Naive thymus-derived CD4-positive, alpha-beta T cell (primary cell): ENCODE measurements around the gene KRTAP12-4. TPM values are rescaled to one million over a fixed set of nuclear protein-coding genes. Genes with fewer than 3 reads are reported as not detected.
"Not testable (repeated sequence)": the region's sequence is repeated elsewhere in the genome, so short reads cannot be mapped to it uniquely, and the experiment has no call there.

Source experiments
- ATAC-seq: fragments of 150-1000 bp; cut with Tn5 transposase; 2 replicates; pipeline ENCODE4 v1.10.0; 2021; ENCODE audit warnings: mild to moderate bottlenecking, moderate library complexity
- CTCF ChIA-PET: fragments of 350-600 bp; sonication (Branson Sonifier 250); formaldehyde crosslinking; loops from one replicate; lab custom pipeline; 2021; ENCODE audit warnings: antibody characterized with exemption; lab: Charles Lee
- POLR2A ChIA-PET: fragments of 350-600 bp; sonication (Branson Sonifier 250); formaldehyde crosslinking; loops from one replicate; lab custom pipeline; 2021; ENCODE audit warnings: antibody characterized with exemption, inconsistent platforms; lab: Charles Lee
- DNase-seq, 9 donors: peaks; one replicate each; pipeline versions ENCODE4 v3.0.0 to v3.0.0-alpha.2; 2020 to 2022; ENCODE audit warnings: mixed read lengths in 1 of 9
- H3K27ac ChIP-seq: one replicate; pipeline ENCODE4 v1.7.0; 2013; ENCODE audit warnings: mild to moderate bottlenecking, low read depth, low read length, moderate library complexity
- H3K27me3 ChIP-seq, 2 donors: one replicate each; pipeline ENCODE4 v1.7.0; 2013; ENCODE audit warnings: low read length in 2 of 2, mild to moderate bottlenecking in 2 of 2, moderate library complexity in 2 of 2; ENCODE audit not compliant: control insufficient read depth in 2 of 2, insufficient read depth in 2 of 2
- H3K36me3 ChIP-seq, 3 experiments: 1 replicate in 2 of 3; 2 replicates in 1 of 3; pipeline ENCODE4 v1.7.0; 2013; ENCODE audit warnings: low read length in 3 of 3, mild to moderate bottlenecking in 3 of 3, moderate library complexity in 1 of 3; ENCODE audit not compliant: insufficient read depth in 3 of 3, control insufficient read depth in 2 of 3
- H3K4me1 ChIP-seq, 2 donors: one replicate each; pipeline ENCODE4 v1.7.0; 2013; ENCODE audit warnings: low read length in 2 of 2, mild to moderate bottlenecking in 2 of 2, moderate library complexity in 1 of 2; ENCODE audit not compliant: control insufficient read depth in 2 of 2, insufficient read depth in 2 of 2
- H3K4me3 ChIP-seq: 2 replicates; pipeline ENCODE4 v1.7.0; 2013; ENCODE audit warnings: mild to moderate bottlenecking, low read length
- H3K9me3 ChIP-seq, 3 experiments: 1 replicate in 2 of 3; 2 replicates in 1 of 3; pipeline ENCODE4 v1.7.0; 2013; ENCODE audit warnings: low read length in 3 of 3; ENCODE audit not compliant: control insufficient read depth in 2 of 3
- H3K27ac Mint-ChIP-seq, 9 donors: one replicate each; pipeline ENCODE4 v1.8.0; 2020 to 2022; ENCODE audit warnings: mixed read lengths in 9 of 9, mild to moderate bottlenecking in 8 of 9, moderate library complexity in 5 of 9, inconsistent platforms in 2 of 9
- H3K27me3 Mint-ChIP-seq, 5 donors: one replicate each; pipeline ENCODE4 v1.8.0; 2021 to 2022; ENCODE audit warnings: mixed read lengths in 5 of 5, mild to moderate bottlenecking in 1 of 5
- H3K36me3 Mint-ChIP-seq, 5 donors: one replicate each; pipeline ENCODE4 v1.8.0; 2020 to 2022; ENCODE audit warnings: mixed read lengths in 5 of 5, mild to moderate bottlenecking in 3 of 5, inconsistent platforms in 1 of 5
- H3K4me1 Mint-ChIP-seq, 7 donors: one replicate each; pipeline ENCODE4 v1.8.0; 2020 to 2022; ENCODE audit warnings: mixed read lengths in 7 of 7, mild to moderate bottlenecking in 3 of 7, inconsistent platforms in 1 of 7
- H3K4me3 Mint-ChIP-seq, 10 donors: one replicate each; pipeline ENCODE4 v1.8.0; 2020 to 2022; ENCODE audit warnings: mild to moderate bottlenecking in 10 of 10, mixed read lengths in 10 of 10, moderate library complexity in 6 of 10, inconsistent platforms in 2 of 10
- H3K9me3 Mint-ChIP-seq, 11 donors: one replicate each; pipeline ENCODE4 v1.8.0; 2020 to 2022; ENCODE audit warnings: mixed read lengths in 11 of 11, mild to moderate bottlenecking in 4 of 11, inconsistent platforms in 1 of 11, moderate library complexity in 1 of 11
- intact Hi-C, 2 donors: fragments of 100-400 bp; cut with micrococcal nuclease; formaldehyde crosslinking; loops; one replicate each; pipeline ENCODE4 v1.15.1; 2023
- polyA plus RNA-seq, 2 donors: library from polyadenylated mRNA; unstranded; fragments of 300-500 nt; fragmentation: Illumina TruSeq; gene quantifications; one replicate each; pipeline ENCODE4 v1.2.3, GENCODE V29; 2021
- total RNA-seq, 6 experiments: library from RNA in 5 of 6; stranded (reverse) in 5 of 6; gene quantifications; 1 replicate in 5 of 6; 2 replicates in 1 of 6; pipeline ENCODE4 v1.2.3 and lab custom pipeline; 2021 to 2026

Gene KRTAP12-4
- total and polyA plus RNA-seq, 7 experiments from 2014 or later = not detected

GRCh38 chr21:44701023-44701400 lies 46.6 kb upstream of the KRTAP12-4 start:
- Histone ChIP-seq H3K4me1 (no peaks in the 10 kb centered on the region), H3K36me3 (peaks cover 0 to under 1% (median 0%) of the 10 kb centered on the region in 3 experiments), H3K4me3 (no peak overlapping the region), H3K27me3 (peaks cover 0 to 13% of the 10 kb centered on the region in 2 donors), H3K9me3 (peaks cover 0 to 10% (median 1%) of the 10 kb centered on the region in 3 experiments), H3K27ac (no peak overlapping the region)
- peaks cover 0 to 7% (median 4%) of the 10 kb centered on the region in 5 donors for H3K36me3 Mint-ChIP-seq
- no peak for DNase-seq
- no peak overlapping the region for H3K4me3 Mint-ChIP-seq
- H3K27me3 Mint-ChIP-seq = peaks cover 72 to 86% (median 81%) of the 10 kb centered on the region in 5 donors
- CTCF ChIA-PET = interaction anchor here (0.7 kb wide), 1 partner anchor 92 kb away, joined by 3 read pairs; no protein-coding TSS in a partner anchor
- H3K27ac Mint-ChIP-seq = no peak overlapping the region
- POLR2A ChIA-PET = no interaction called here
- peaks cover 0 to 12% (median 9%) of the 10 kb centered on the region in 7 donors for H3K4me1 Mint-ChIP-seq
- no peak for ATAC-seq
- peaks cover 0 to 20% (median 13%) of the 10 kb centered on the region in 11 donors for H3K9me3 Mint-ChIP-seq
- intact Hi-C loops = no loop called here

DNA sequence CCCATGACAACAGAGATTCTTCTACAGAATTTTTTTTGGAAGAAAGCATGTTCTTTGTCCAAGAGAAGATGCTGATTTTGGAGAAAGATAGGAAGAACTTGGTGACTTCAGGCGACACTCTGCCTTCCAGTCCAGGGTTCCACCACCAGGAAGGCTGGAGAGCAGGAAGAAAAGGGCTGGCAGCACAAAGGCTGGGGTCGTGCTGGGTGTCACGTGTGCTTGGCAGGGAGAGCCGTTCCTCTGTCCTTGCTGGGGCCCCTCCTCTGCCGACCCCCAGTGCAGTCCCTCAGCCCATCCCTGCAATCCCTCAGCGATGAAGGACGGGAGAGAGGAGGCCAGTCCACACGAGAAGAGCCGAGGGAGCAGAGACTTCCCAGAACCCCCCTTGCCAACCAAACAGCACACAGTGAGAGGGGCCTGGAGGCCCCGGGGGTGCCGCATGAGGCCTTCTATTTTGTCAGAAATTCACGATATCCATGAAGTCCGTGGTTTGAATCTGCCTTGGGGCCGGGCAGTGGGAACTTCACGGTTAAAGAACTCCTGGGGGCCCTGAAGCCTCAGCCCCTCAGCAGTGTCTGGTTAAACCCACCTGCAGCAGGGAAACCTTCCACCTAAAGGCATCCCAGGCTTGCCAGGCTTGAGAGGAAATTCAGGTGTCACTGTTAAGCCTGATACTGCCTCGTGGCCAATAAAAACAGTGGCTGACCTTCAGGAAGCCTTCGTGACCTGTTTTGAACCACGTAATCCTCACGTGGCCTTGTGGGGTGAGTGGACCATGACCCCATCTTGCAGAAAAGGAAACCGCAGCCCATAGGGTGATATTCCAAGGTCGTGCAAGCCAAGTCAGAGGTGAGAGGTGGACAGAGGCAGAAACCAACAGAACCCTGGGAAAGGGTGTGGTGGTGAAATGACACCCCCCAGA lies 45.9 kb upstream of the KRTAP12-4 start:
- H3K36me3 ChIP-seq = no peaks in the 10 kb centered on the region
- H3K4me3 Mint-ChIP-seq = no peak overlapping the region
- H3K4me1 ChIP-seq = no peaks in the 10 kb centered on the region
- H3K27ac Mint-ChIP-seq = no peak overlapping the region
- DNase-seq (no peak), ATAC-seq (no peak)
- H3K9me3 ChIP-seq = peaks cover 0 to 7% (median 0%) of the 10 kb centered on the region in 3 experiments
- intact Hi-C loops = no loop called here
- H3K27ac ChIP-seq = no peak overlapping the region
- peaks cover 0 to 14% (median 9%) of the 10 kb centered on the region in 11 donors for H3K9me3 Mint-ChIP-seq
- ChIA-PET CTCF (no interaction called here), POLR2A (interaction anchor here (0.5 kb wide), 1 partner anchor 49 kb away, joined by 3 read pairs; no protein-coding TSS in a partner anchor)
- peaks cover 0 to 7% (median 0%) of the 10 kb centered on the region in 5 donors for H3K36me3 Mint-ChIP-seq
- no peak overlapping the region for H3K4me3 ChIP-seq
- H3K4me1 Mint-ChIP-seq = peaks cover 0 to 12% (median 9%) of the 10 kb centered on the region in 7 donors
- H3K27me3 ChIP-seq = peaks cover 0 to 11% of the 10 kb centered on the region in 2 donors
- H3K27me3 Mint-ChIP-seq = peaks cover 68 to 87% (median 76%) of the 10 kb centered on the region in 5 donors

- H3K27ac ChIP-seq = no peak overlapping the region
- Mint-ChIP-seq H3K4me3 (no peak overlapping the region), H3K36me3 (peaks cover 0 to 4% (median 0%) of the 10 kb centered on the region in 5 donors), H3K27ac (peak overlapping the region in 1 of 9 donors; percentile 70), H3K27me3 (peaks cover 60 to 80% (median 68%) of the 10 kb centered on the region in 5 donors), H3K9me3 (peaks cover 0 to 6% (median under 1%) of the 10 kb centered on the region in 11 donors), H3K4me1 (peaks cover 0 to 14% (median 9%) of the 10 kb centered on the region in 7 donors)
- H3K4me3 ChIP-seq = no peak overlapping the region
- DNase-seq = no peak
- POLR2A ChIA-PET = interaction anchor here (0.5 kb wide), 1 partner anchor 48 kb away, joined by 3 read pairs; no protein-coding TSS in a partner anchor
- H3K9me3 ChIP-seq = peaks cover 0 to 4% (median 0%) of the 10 kb centered on the region in 3 experiments
- no peaks in the 10 kb centered on the region for H3K4me1 ChIP-seq
- no peak for ATAC-seq
- CTCF ChIA-PET = no interaction called here
- no peaks in the 10 kb centered on the region for H3K36me3 ChIP-seq
- H3K27me3 ChIP-seq = peaks cover 0 to 11% of the 10 kb centered on the region in 2 donors
- intact Hi-C loops = loop anchor here in 1 of 2 donors (10.0 kb wide), 1 partner anchor 155 kb away; the partner anchor contains the start of gene KRTAP10-1
Observed at GRCh38 chr21:44699502-44700001, 45.1 kb upstream of the KRTAP12-4 start.

DNA sequence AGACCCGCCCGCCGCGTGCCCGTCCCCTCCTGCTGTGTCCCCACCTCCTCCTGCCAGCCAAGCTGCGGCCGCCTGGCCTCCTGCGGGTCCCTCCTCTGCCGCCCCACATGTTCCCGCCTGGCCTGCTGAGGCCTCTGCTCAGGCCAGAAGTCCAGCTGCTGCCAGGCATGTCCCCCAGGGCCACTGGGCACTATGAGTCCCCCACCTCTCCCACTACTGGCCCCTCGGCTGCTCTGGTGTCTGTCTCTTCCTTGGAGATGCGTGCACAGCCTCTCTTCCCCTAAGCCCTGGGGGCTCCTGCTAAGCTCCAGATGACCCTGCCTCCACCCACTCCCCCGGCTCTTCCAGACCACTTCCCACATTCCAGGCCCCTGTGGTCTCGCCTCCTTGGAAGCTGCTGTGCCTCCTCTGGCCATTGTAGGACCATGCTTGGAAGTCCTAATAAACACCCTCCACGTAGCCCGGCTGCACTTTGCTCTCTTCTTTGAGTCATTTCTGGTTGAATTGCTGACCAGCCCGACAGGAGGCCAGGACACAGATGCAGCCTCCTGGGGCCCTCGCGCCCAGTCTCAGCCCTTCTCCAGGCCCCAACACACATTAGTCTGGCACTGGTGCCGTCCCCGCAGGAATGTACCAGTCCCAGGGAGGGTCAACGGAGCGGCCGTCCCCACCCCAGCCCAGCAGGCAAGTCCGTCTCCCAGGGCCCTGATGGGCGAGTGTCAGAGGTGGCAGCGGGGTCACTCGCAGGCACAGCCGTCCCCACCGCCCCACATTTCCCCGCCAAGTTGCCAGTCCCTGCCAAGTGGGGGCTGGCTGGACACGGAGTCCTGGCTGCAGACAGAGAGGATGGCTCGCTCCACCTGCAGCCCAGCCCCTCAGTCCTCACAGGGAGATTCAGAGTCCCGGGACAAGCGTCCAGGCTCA lies 43.6 kb upstream of the KRTAP12-4 start:
- peaks cover 2 to 21% (median 12%) of the 10 kb centered on the region in 7 donors for H3K4me1 Mint-ChIP-seq
- H3K27me3 Mint-ChIP-seq = peaks cover 53 to 73% (median 54%) of the 10 kb centered on the region in 5 donors
- ATAC-seq = no peak
- H3K27ac Mint-ChIP-seq = peak overlapping the region in 1 of 9 donors; percentile 36
- POLR2A ChIA-PET = no interaction called here
- H3K9me3 Mint-ChIP-seq = peaks cover 0 to 7% (median 4%) of the 10 kb centered on the region in 11 donors
- CTCF ChIA-PET = no interaction called here
- H3K4me3 ChIP-seq = no peak overlapping the region
- H3K9me3 ChIP-seq = no peaks in the 10 kb centered on the region
- no peaks in the 10 kb centered on the region for H3K36me3 ChIP-seq
- H3K4me3 Mint-ChIP-seq = peak overlapping the region in 1 of 10 donors; percentile 42
- H3K27me3 ChIP-seq = peaks cover 0 to 3% of the 10 kb centered on the region in 2 donors
- intact Hi-C loops = loop anchor here in 1 of 2 donors (10.0 kb wide), 1 partner anchor 153 kb away; the partner anchor contains the start of gene KRTAP10-1
- peaks cover 0 to 4% (median 0%) of the 10 kb centered on the region in 5 donors for H3K36me3 Mint-ChIP-seq
- DNase-seq = no peak
- no peak overlapping the region for H3K27ac ChIP-seq
- no peaks in the 10 kb centered on the region for H3K4me1 ChIP-seq

- H3K36me3 Mint-ChIP-seq, ATAC-seq, H3K27me3 ChIP-seq, H3K9me3 ChIP-seq, H3K4me3 ChIP-seq, DNase-seq, H3K36me3 ChIP-seq, H3K4me1 ChIP-seq, H3K27ac ChIP-seq: not testable (repeated sequence)
- intact Hi-C loops = loop anchor here in 1 of 2 donors (10.0 kb wide), 1 partner anchor 152 kb away; the partner anchor contains the start of gene KRTAP10-1
- POLR2A ChIA-PET = interaction anchor here (1.1 kb wide), 1 partner anchor 79 kb away, joined by 4 read pairs; no protein-coding TSS in a partner anchor
- Mint-ChIP-seq H3K27ac (peak within 1 kb of the TSS in 4 of 9 donors; percentile 24 to 82 (median 44)), H3K27me3 (peaks cover 45 to 73% (median 48%) of the 10 kb centered on the region in 5 donors), H3K4me1 (peaks cover 2 to 24% (median 12%) of the 10 kb centered on the region in 7 donors), H3K4me3 (peak within 1 kb of the TSS in 1 of 10 donors; percentile 42), H3K9me3 (peaks cover 0 to 13% (median 9%) of the 10 kb centered on the region in 11 donors)
- CTCF ChIA-PET = interaction anchor here (0.7 kb wide), 1 partner anchor 187 kb away, joined by 4 read pairs; no protein-coding TSS in a partner anchor
Observed at GRCh38 chr21:44697172-44697810, 42.8 kb upstream of the KRTAP12-4 start, which contains the start of gene KRTAP10-12. Gene KRTAP10-12 (plus strand): TSS chr21:44697172. CDS start chr21:44697202, 30 bp downstream.
